ENCODE data around the gene RFK.
"Not testable (repeated sequence)": the region's sequence is repeated elsewhere in the genome, so short reads cannot be mapped to it uniquely, and the experiment has no call there.

The RFK gene

DNA sequence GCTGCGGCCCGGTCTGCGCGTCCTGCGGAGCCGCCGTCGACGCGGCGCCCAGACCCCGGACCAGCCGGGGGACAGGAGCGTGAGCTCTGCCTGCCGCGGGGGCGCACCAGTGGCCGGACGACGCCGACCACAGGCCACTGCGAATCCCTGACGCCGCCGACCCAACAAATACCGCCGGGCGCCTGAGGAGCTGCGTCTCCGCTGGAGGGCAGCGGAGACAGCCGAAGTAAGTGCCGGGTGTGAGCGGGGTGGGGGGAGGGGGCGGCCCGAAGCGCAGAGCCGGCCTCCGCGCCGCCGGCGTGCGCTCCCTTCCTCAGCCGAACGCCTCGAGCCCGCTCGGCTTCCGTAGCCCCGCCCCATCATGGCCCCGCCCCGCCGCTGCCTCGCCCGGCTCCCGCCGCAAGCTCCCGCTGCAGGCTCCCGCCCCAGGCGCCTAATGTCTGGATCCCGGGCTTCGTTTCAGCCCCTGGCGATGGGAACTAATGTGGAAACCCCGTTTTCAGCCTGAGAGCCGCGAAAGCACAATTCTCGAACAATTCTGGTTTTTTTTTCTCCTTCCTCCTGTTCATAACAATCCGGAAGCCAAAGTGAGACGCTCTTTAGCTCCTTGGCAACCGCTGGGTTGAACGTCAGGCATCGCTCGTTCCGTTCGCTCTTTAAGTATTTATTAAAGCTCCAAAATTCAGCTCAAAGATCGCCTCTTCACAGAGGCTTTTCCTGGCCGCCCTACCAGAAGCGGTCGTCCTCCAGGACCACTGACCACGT, at the start of gene RFK:
RFK (minus strand) TSS at position 232 of the 765 bp plus-strand sequence. CDS start 255 bp downstream, outside the sequence.
- in situ Hi-C loops (cut with HindIII; ENCODE audit: low sequenced_read_pairs) = no loop called here

DNA sequence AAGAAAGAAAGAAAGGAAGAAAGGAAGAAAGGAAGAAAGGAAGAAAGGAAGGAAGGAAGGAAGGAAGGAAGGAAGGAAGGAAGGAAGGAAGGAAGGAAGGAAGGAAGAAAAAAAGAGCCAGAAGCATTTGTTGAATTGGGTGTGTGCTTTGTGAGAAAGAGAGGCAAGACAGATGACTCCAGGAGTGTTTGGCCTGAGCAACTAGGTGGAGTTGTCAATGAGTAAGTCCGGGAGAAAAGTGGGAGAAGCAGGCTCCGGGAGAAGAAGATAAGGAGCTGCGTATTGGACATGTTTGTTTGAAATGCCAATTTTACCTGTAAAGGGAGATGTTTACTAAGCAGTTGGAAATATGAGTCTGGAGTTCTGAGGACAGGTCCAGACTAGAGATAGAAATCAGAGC, 49.7 kb upstream of the RFK start:
- in situ Hi-C loops (cut with HindIII; ENCODE audit: low sequenced_read_pairs) = no loop called here

DNA sequence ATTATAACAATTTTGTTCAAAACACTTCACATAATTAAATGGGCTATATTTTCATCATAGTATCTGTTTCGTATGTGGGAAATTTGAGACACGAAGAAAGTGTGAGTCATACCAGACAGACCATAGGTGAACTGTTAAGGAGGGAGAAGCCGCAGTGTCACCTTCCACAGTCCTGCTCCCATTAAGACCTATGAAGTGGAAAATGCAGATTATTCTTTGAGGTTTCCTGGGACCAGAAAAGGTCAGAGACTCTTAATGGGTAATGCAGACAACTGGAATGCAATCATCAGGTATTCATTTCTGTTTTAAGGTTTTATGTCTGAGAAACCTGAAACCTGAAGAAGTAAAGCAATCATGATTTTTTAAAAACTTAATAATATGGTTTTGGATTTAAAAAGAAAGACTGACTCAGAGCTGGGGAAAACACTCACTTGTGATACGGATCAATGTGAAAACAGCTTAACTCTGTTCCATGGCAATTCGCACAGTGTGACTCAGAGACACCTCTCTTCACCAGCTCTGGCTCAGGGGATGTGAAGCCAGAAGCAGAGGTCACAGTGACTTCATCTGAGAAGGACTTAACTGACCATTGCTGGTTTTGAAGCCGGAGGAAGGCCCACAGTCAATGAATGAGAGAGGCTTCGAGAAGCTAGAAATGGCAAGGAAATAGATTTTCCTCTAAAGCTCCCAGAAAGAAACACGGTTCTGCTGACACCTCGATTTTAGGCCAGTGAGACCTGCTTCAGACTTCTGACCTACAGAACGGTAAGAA, 47.5 kb upstream of the RFK start:
- in situ Hi-C loops (cut with HindIII; ENCODE audit: low sequenced_read_pairs) = no loop called here

DNA sequence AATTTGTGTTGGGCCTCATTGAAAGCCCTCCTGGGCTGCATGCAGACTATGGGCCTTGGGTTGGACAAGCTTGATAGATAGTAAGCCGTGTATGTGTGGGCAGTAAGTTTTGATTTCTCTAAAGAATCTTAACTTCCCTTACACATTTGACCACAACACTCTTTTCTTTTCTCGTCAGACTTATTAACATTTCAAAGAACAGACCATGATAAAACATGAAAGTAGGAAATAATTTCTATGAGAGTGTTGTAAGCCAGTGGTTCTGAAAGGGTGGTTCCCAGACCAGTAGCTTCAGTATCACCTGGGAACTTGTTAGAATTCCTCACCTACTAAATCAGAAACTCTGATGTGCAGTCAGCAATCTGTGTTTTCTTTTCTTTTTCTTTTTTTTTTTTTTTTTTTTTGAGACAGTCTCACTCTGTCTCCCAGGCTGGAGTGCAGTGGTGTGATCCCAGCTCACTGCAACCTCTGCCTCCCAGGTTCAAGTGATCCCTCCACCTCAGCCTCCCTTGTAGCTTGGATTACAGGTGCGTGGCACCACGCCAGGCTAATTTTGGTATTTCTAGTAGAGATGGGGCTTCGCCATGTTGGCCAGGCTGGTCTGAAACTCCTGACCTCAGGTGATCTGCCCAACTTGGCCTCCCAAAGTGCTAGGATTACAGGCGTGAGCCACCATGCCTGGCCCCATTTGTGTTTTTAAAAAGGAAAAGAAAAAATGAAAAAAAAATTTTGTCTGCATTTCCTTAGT, 44.8 kb upstream of the RFK start:
- in situ Hi-C loops (cut with HindIII; ENCODE audit: low sequenced_read_pairs) = no loop called here

DNA sequence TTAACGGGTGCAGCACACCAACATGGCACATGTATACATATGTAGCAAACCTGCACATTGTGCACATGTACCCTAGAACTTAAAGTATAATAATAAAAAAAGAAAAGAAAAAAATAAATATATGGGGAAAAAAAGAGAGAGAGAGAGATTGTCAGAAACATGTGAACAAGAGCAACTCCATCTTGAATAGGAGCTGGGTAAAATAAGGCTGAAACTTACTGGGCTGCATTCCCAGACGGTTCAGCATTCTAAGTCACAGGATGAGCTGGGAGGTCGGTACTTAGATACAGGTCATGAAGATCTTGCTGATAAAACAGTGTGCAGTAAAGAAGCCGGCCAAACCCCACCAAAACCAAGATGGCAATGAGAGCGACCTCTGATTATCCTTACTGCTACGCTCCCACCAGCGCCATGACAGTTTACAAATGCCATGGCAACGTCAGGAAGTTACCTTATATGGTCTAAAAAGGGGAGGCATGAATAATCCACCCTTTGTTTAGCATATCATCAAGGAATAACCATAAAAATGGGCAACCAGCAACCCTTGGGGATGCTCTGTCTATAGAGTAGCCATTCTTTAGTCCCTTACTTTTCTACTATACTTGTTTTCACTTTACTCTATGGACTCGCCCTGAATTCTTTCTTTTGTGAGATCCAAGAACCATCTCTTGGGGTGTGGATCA, 42.9 kb upstream of the RFK start:
- in situ Hi-C loops (cut with HindIII; ENCODE audit: low sequenced_read_pairs) = not testable (repeated sequence)

DNA sequence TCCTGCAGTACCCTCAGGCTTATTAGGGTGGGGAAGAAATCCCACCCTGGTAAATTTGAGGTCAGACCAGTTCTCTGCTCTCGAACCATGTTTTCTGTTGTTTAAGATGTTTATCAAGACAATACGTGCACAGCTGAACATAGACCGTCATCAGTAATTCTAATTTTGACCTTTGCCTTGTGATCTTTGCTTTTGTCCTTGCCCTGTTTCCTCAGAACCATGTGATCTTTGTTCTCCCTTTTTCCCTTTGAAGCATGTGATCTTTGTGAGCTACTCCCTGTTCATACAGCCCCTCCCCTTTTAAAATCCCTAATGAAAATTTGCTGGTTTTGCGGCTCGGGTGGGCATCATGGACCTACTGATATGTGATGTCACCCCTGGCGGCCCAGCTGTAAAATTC, 40.7 kb upstream of the RFK start:
- in situ Hi-C loops (cut with HindIII; ENCODE audit: low sequenced_read_pairs) = not testable (repeated sequence)

DNA sequence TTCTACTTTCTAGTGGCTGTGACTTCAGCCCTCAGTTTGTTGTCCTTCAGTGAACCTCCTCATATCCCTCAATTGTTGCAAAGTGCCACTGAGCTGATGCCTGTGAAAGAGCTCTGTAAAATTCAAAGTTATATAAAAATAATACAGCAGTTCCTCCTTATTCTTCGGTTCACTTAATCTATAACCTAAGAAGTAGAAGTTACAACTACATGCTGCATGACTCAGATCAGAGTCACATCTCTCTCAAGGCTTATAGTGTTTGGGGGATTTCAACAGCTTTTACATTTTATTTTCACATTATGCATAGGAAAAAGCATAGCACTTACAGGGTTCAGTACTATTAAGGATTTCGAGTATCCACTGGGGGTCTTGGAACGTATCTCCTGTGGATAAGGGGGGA, 39.6 kb upstream of the RFK start:
- in situ Hi-C loops (cut with HindIII; ENCODE audit: low sequenced_read_pairs) = no loop called here

DNA sequence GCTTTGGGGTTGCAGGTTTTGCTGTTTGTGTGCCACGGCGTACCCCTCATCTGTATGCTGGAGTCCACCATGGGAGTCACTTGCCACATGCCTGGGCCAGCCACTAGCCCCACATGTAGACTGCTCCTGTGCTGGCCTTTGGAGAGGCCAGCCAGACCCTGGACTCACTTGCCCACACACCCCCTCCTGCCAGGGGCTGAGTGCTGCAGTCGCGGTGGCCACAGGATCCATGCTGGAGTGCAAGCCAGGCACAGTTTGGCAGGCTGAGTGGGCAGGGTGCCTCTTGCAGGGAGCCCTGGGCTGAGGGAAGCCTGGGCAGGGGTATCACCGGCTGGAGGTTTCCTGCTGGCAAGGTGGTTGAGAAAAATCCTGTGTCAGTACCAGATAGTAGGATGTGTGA, 39.2 kb upstream of the RFK start:
- in situ Hi-C loops (cut with HindIII; ENCODE audit: low sequenced_read_pairs) = no loop called here

DNA sequence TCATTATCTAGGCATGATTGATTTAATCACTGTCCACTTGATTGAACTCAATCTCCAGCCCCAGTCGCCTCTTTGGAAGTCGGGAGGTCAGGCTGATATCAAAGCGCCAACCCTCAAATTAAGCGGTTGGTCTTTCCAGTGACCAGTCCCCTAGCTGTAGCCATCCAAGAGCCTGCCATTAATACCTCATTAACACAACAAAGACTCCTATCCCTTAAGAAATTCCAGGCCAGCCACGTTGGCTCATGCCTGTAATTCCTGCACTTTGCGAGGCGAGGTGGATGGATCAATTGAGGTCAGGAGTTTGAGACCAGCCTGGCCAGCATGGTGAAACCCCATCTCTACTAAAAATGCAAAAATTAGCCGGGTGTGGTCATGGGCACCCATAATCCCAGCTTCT, 37.4 kb upstream of the RFK start:
- in situ Hi-C loops (cut with HindIII; ENCODE audit: low sequenced_read_pairs) = no loop called here

DNA sequence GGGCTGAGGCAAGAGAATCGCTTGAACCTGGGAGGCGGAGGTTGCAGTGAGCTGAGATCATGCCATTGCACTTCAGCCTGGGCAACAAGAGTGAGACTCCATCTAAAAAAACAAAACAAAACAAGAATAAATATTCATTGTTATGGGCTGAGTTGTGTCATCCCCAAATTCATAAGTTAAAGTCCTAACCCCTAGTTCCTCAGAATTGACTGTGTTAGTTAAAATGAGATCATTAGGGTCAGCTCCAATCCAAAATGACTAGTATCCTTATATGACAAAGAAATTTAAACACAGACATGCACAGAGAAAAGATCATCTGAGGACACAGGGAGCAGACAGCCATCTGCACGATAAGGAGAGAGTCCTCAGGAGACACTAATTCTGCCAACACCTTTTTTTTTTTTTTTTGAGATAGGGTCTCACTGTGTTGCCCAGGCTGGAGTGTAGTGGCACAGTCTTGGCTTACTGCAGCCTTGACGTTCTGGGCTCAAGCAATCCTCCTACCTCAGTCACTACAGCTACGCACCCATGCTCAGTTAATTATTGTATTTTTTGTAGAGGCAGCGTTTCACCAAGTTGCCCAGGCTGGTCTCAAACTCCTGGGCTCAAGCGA, 32.7 kb upstream of the RFK start:
- in situ Hi-C loops (cut with HindIII; ENCODE audit: low sequenced_read_pairs) = loop anchor here (10.0 kb wide), 1 partner anchor 278 kb away; no protein-coding TSS in a partner anchor

DNA sequence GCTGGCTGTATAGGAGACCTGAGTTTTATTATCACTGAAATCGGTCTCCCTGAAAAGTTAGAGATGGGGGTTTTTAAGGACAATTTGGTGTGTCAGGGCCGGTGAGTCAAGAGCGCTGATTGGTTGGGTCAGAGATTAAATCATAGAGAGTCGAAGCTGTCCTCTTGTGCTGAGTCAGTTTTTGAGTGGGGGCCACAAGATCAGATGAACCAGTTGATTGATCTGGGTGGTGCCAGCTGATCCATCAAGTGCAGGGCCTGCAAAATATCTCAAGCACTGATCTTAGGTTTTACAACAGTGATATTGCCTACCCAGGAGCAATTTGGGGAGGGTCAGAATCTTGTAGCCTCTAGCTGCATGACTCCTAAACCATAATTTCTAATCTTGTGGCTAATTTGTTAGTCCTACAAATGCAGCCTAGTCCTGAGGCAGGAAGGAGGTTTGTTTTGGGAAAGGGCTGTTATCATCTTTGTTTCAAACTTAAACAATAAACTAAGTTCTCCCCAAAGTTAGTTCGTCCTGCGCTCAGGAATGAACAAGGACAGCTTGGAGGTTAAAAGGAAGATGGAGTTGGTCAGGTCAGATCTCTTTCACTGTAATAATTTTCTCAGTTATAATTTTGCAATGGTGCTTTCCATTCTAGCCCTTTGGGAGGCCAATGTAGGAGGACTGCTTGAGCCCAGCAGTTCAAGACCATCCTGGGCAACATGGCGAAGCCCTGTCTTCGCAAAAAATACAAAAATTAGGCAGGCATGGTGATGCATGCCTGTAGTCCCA, 31.6 kb upstream of the RFK start:
- in situ Hi-C loops (cut with HindIII; ENCODE audit: low sequenced_read_pairs) = loop anchor here (10.0 kb wide), 1 partner anchor 279 kb away; no protein-coding TSS in a partner anchor

DNA sequence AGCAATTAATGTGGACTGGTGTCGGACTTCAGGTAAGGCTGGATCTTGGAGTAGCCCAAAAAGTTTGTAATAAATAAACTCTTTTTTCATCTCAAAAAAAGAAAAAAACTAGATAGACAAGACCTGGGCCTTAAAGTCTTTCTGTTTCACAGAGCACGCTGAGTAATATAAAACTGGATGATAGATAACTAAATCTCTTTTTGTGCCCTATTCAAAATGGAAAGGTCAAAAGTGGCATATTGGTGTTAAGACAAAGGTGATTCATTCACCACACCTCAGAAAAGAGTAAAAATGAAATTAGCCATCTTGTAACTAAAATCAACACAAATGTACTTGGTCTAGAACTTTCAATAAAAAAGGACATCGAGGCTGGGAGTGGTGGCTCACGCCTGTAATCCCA, 30.3 kb upstream of the RFK start:
- in situ Hi-C loops (cut with HindIII; ENCODE audit: low sequenced_read_pairs) = loop anchor here (10.0 kb wide), 1 partner anchor 280 kb away; no protein-coding TSS in a partner anchor

DNA sequence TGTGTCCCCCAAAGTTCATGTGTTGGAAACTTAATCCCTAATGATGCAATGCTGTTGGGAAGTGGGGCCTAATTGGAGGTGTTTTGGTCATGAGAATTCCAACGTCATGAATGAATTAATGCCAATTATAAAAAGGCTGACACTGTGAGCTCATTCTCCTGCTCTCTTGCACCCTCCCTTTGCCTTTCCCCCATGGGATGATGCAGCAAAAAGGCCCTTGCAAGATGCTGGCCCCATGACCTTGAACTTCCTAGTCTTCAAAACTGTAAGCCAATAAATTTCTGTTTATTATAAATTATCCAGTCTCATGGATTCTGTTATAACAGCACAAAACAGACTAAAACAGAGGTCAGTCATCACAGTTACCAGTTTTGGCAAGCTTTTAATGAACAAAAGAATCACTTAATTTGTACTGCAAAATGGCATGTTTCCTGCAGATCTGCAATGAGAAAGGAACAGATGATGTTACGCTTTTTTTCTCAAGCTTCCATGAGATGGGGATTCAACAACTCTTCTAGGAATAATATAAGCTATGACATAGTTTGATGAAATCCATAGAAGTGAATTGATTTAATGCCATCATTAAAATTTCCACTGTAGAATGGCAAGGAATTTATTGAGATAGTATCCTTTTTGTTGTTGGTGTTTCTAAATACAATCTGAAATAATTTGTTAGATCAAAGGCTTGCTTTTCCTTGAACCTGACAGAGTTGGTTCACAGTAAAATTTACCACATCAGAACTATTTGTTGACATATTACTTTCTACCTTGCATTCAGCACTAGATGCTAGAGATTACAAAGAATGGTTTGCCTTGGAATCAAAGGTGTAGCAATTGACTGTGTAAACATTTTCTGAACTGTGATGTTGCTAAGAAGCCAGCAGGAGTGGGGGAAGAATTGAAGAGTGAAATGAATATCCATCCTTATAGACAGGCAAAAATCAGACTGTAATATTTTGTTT, 29.3 kb upstream of the RFK start:
- in situ Hi-C loops (cut with HindIII; ENCODE audit: low sequenced_read_pairs) = loop anchor here (10.0 kb wide), 1 partner anchor 281 kb away; no protein-coding TSS in a partner anchor

DNA sequence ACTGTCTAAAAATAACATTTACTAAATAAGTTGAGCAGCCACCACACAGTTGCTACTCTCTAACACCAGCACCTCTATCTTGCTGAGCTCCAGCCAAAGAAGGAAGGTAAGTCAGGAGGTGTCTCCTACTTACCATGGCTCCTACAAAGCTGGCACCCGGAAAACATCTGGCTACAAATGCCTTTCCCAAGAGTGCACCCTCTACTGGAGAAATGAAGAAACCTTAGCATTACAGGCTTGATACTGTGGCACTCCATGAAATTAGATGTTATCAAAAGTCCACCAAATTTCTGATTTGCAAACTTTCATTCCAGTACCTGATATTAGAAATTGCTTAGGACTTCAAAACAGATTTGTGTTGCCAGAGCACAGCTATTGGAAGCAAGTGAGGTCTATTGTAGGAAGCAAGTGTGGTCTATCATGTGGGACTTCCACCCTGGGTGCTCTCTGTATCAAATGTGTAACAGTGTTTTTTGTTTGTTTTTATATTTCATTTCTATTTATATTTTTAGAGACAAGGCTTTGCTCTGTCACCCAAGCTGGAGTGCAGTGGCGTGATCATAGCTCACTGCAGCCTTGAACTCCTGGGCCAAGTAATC, 25.7 kb upstream of the RFK start:
- in situ Hi-C loops (cut with HindIII; ENCODE audit: low sequenced_read_pairs) = loop anchor here (10.0 kb wide), 1 partner anchor 285 kb away; no protein-coding TSS in a partner anchor

DNA sequence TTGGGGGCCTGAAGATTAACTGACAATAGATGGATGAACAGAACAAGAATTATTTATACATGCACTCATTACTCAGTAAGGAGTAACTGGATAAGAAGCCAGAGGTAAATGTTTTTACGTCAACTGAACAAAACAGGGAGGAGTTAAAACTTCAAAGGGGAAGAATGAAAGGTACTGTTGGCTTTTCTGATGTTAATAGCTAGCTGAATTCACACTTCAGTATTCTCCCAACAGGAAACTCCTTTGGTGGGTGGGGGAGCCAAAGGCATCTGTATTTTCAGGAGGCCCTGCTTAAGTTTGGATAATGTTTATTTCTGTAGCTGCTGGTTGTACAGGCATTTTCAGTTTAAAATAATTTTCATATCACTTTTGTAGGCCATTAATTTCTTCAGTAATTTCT, 23.2 kb upstream of the RFK start:
- in situ Hi-C loops (cut with HindIII; ENCODE audit: low sequenced_read_pairs) = no loop called here

DNA sequence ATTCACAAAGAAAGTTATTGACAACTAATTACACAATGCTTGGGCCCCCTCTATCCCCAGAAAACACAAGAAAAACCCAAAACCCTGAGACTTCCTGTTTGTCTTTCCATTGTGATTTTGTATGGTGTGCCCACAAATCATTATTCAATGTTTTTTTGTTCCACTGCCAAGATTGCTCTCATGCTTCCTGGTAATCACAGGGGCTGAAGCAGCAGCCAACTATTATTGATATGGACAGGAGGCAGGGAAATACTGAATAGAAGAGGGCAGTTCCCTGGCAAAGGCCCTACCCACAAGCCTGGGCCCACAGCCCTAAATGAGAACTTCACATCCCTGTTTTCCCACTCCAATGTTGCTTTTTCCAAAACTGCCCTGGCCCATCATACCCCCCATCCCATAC, 21.5 kb upstream of the RFK start:
- in situ Hi-C loops (cut with HindIII; ENCODE audit: low sequenced_read_pairs) = no loop called here

DNA sequence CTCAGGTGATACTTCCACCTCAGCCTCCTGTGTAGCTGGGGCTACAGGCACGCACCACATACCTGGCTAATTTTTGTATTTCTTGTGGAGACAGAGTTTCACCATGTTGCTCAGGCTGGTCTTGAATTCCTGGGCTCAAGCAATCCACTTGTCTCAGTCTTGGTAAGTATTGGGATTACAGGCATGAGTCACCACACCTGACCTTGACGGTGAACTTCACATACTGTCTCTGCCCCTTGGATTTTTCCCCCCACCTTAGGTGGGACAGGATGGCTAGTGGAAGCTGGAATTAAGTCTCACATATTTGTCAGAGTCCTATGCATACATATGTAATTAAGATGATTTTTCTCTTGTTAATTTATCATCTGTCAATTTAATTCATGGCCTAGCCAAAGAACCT, 20.9 kb upstream of the RFK start:
- in situ Hi-C loops (cut with HindIII; ENCODE audit: low sequenced_read_pairs) = no loop called here

DNA sequence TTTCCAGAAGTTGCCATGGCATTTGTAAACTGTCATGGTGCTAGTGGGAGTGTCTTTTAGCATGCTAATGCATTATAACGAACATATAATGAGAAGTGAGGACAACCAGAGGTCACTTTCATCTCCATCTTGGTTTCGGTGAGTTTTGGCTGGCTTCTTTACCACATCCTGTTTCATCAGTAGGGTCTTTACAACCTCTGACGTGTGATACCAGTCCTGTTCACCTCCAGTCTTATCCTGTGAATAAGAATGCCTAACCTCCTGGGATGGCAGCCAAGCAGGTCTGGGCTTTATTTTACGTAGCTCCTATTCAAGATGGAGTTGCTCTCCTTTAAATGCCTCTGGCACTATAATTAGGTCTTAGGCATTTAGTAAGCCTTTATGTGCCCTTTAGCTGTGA, 20.4 kb upstream of the RFK start:
- in situ Hi-C loops (cut with HindIII; ENCODE audit: low sequenced_read_pairs) = no loop called here

Measured in DLD1 (cell line).